SU-DHL-6 (cell line): ENCODE measurements around the gene LAPTM4A.

ENCODE experiments used
- H2AFZ ChIP-seq: fragments of 200-600 bp; sonication (generic); 2 replicates; pipeline ENCODE4 v1.6.1; 2014; ENCODE audit warnings: low read depth, mild to moderate bottlenecking, moderate library complexity, mixed read lengths, antibody characterized with exemption, low read length; ENCODE audit not compliant: severe bottlenecking
- H3F3A ChIP-seq: fragments of 200-600 bp; shearing (Covaris generic); 2 replicates; pipeline ENCODE4 v1.6.0; 2016; ENCODE audit warnings: antibody characterized with exemption, mild to moderate bottlenecking; ENCODE audit not compliant: insufficient read depth
- H3K27ac ChIP-seq: fragments of 200-600 bp; sonication (generic); 2 replicates; pipeline ENCODE4 v1.5.1; 2016; ENCODE audit warnings: low read depth, mild to moderate bottlenecking, low read length, moderate library complexity, mixed read lengths
- H3K27me3 ChIP-seq: fragments of 200-600 bp; sonication (generic), shearing (Covaris generic); 2 replicates; pipeline ENCODE4 v1.6.0; 2014; ENCODE audit warnings: mild to moderate bottlenecking, low read length
- H3K36me3 ChIP-seq: fragments of 200-600 bp; sonication (generic); 2 replicates; pipeline ENCODE4 v1.6.1; 2014; ENCODE audit warnings: mild to moderate bottlenecking, low read length, mixed read lengths
- H3K4me2 ChIP-seq: fragments of 300-600, 200-600 bp; shearing (Covaris generic), sonication (generic); 2 replicates; pipeline ENCODE4 v1.6.0; 2014; ENCODE audit warnings: low read length, low read depth, mild to moderate bottlenecking; ENCODE audit not compliant: poor library complexity, severe bottlenecking
- H3K4me3 ChIP-seq: fragments of 200-600 bp; sonication (generic); 2 replicates; pipeline ENCODE4 v1.5.1; 2014; ENCODE audit warnings: antibody characterized with exemption, low read length, mild to moderate bottlenecking, mixed read lengths; ENCODE audit not compliant: insufficient read depth, poor library complexity, severe bottlenecking
- H3K79me2 ChIP-seq: fragments of 200-600 bp; sonication (generic); 2 replicates; pipeline ENCODE4 v1.6.1; 2014; ENCODE audit warnings: mild to moderate bottlenecking, low read length, moderate library complexity; ENCODE audit not compliant: insufficient read depth
- H3K9ac ChIP-seq: fragments of 200-600 bp; sonication (generic); 2 replicates; pipeline ENCODE4 v1.7.0; 2014; ENCODE audit warnings: mild to moderate bottlenecking, low read length
- H3K9me2 ChIP-seq: fragments of 200-600 bp; sonication (generic); replicated peaks from 2 replicates; pipeline ENCODE4 v1.6.1; 2014; ENCODE audit warnings: low read length; ENCODE audit not compliant: insufficient read depth
- H3K9me3 ChIP-seq: fragments of 200-600 bp; sonication (generic); 2 replicates; pipeline ENCODE4 v1.6.1; 2014; ENCODE audit warnings: low read length, mixed read lengths; ENCODE audit not compliant: insufficient read depth
- H4K20me1 ChIP-seq: fragments of 200-600 bp; sonication (generic); 2 replicates; pipeline ENCODE4 v1.6.1; 2014; ENCODE audit warnings: low read depth, mild to moderate bottlenecking, antibody characterized with exemption, low read length, moderate library complexity, mixed read lengths
- EZH2phosphoT487 ChIP-seq: fragments of 200-600 bp; sonication (generic), shearing (Covaris generic); conservative IDR thresholded peaks from 2 replicates; pipeline ENCODE4 v1.6.1; 2018; ENCODE audit warnings: mild to moderate bottlenecking, antibody characterized with exemption, low read length, moderate library complexity, mixed read lengths
- TF ChIP-seq, protein P1 (sequence below): fragments of 200-600 bp; sonication (generic); IDR thresholded peaks from one replicate; pipeline ENCODE4 v1.5.1; 2017; ENCODE audit warnings: antibody characterized with exemption, mild to moderate bottlenecking, low read length, moderate library complexity; ENCODE audit not compliant: insufficient read depth, poor library complexity, severe bottlenecking

Gene LAPTM4A

DNA sequence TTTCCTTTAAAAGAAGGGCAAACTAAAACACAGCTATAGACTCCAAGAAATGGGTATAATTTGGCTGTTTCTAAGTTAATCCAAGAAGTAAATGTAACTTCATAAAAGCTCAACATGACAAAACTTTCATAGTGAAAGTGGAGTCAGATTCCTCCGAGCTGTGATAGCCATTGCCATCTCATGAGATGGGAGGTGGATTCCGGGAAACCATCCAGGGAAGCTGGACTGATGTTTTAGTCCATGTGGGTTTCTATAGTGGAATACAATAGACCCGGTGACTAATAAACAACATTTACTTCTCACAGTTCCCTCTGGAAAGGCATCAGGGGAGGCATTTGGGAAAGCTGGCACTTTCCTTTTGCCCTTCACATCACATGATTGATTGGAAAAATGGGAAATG is 10.0 kb upstream of the LAPTM4A start:
- Histone ChIP-seq H3K79me2 (no peaks in the 10 kb centered on the region), H4K20me1 (no peaks in the 10 kb centered on the region), H3K9me2 (no peaks in the 10 kb centered on the region), H3F3A (no peaks in the 10 kb centered on the region), H3K9me3 (no peaks in the 10 kb centered on the region), H3K4me3 (no peak overlapping the region), H2AFZ (no peak overlapping the region), H3K4me2 (no peak overlapping the region), H3K36me3 (no peaks in the 10 kb centered on the region), H3K27ac (no peak overlapping the region), H3K9ac (no peak overlapping the region), H3K27me3 (no peaks in the 10 kb centered on the region)
- TF ChIP-seq, protein P1, sequence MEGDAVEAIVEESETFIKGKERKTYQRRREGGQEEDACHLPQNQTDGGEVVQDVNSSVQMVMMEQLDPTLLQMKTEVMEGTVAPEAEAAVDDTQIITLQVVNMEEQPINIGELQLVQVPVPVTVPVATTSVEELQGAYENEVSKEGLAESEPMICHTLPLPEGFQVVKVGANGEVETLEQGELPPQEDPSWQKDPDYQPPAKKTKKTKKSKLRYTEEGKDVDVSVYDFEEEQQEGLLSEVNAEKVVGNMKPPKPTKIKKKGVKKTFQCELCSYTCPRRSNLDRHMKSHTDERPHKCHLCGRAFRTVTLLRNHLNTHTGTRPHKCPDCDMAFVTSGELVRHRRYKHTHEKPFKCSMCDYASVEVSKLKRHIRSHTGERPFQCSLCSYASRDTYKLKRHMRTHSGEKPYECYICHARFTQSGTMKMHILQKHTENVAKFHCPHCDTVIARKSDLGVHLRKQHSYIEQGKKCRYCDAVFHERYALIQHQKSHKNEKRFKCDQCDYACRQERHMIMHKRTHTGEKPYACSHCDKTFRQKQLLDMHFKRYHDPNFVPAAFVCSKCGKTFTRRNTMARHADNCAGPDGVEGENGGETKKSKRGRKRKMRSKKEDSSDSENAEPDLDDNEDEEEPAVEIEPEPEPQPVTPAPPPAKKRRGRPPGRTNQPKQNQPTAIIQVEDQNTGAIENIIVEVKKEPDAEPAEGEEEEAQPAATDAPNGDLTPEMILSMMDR: no peak

DNA sequence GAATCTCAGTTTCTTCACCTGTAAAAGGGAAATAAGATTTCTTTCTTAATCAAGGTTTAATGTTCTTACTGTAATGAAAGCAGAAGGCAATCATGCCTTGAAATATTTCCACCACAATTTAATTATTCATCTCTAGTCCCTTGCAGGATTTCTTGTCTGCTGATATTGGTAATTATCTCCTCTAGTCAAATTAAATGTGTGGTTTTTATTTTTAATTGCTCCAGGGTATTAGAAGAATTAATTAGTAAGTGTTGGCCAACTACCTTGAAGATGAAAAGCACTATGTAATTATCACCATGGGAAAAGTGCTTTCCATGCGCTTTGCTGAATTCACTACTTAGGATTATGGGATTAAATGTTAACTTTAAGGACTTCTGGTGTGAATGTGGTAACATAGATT is 8.7 kb upstream of the LAPTM4A start:
- TF ChIP-seq EZH2phosphoT487: no peak
- TF ChIP-seq, protein P1: no peak
- no peak overlapping the region for H3K4me3 ChIP-seq
- H3F3A ChIP-seq: no peaks in the 10 kb centered on the region
- H3K9me2 ChIP-seq: no peaks in the 10 kb centered on the region
- no peak overlapping the region for H3K27ac ChIP-seq
- no peaks in the 10 kb centered on the region for H3K27me3 ChIP-seq
- H3K9me3 ChIP-seq: no peaks in the 10 kb centered on the region
- no peak overlapping the region for H2AFZ ChIP-seq
- no peak overlapping the region for H3K9ac ChIP-seq
- H3K4me2 ChIP-seq: no peak overlapping the region
- no peaks in the 10 kb centered on the region for H4K20me1 ChIP-seq
- no peaks in the 10 kb centered on the region for H3K79me2 ChIP-seq
- H3K36me3 ChIP-seq: no peaks in the 10 kb centered on the region

DNA sequence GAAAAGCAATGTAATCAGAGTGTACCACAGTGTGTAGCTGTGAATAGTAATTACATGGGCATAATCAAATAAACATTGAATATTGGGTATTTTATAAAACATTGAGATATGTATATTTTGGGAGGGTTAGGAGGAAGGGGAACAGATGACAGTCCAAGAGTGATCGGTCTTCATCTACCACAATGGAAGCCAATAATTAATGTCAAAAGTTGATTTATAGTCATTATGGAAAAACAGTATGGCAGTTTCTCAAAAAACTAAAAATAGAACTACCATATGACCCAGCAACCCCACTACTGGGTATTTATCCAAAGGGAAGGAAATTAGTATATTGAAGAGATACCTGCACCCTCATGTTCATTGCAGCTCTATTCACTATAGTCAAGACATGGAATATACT is 5.8 kb upstream of the LAPTM4A start:
- no peak overlapping the region for H3K27ac ChIP-seq
- H3K36me3 ChIP-seq: no peaks in the 10 kb centered on the region
- no peaks in the 10 kb centered on the region for H3K9me2 ChIP-seq
- no peaks in the 10 kb centered on the region for H3K79me2 ChIP-seq
- H3K27me3 ChIP-seq: no peaks in the 10 kb centered on the region
- H3F3A ChIP-seq: no peaks in the 10 kb centered on the region
- no peaks in the 10 kb centered on the region for H3K9me3 ChIP-seq
- no peak overlapping the region for H2AFZ ChIP-seq
- no peak overlapping the region for H3K9ac ChIP-seq
- no peak overlapping the region for H3K4me3 ChIP-seq
- H3K4me2 ChIP-seq: no peak overlapping the region
- no peaks in the 10 kb centered on the region for H4K20me1 ChIP-seq
- TF ChIP-seq EZH2phosphoT487: no peak
- TF ChIP-seq, protein P1: no peak

DNA sequence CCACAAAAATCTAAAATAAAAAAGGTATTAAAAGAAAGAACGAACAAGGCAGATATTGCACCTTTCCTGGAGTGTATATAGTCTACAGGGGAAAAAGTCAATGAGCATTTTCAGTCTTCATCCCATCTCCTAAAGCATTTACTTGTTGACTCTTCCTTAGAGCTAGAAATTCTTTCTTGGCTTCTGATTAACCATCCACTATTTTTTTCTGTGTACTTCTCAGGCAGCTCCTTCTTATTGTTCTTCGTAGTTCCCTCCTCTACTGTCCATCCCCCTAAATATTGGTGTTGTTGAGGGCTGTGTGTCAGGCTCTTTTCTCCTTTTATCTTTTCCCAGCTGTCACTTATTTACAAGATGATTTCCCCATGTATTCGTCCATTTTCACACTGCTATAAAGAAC is 3.5 kb upstream of the LAPTM4A start:
- Histone ChIP-seq H3K4me2 (no peak overlapping the region), H3K9me3 (no peaks in the 10 kb centered on the region), H3F3A (no peaks in the 10 kb centered on the region), H3K27me3 (no peaks in the 10 kb centered on the region), H4K20me1 (no peaks in the 10 kb centered on the region), H3K27ac (no peak overlapping the region), H3K79me2 (peaks cover 12% of the 10 kb centered on the region), H3K9me2 (no peaks in the 10 kb centered on the region), H3K9ac (no peak overlapping the region), H2AFZ (no peak overlapping the region), H3K4me3 (no peak overlapping the region), H3K36me3 (no peaks in the 10 kb centered on the region)
- no peak for TF ChIP-seq EZH2phosphoT487
- TF ChIP-seq, protein P1: no peak
